Measurements from ENCODE around the gene GADL1.

The GADL1 gene

DNA sequence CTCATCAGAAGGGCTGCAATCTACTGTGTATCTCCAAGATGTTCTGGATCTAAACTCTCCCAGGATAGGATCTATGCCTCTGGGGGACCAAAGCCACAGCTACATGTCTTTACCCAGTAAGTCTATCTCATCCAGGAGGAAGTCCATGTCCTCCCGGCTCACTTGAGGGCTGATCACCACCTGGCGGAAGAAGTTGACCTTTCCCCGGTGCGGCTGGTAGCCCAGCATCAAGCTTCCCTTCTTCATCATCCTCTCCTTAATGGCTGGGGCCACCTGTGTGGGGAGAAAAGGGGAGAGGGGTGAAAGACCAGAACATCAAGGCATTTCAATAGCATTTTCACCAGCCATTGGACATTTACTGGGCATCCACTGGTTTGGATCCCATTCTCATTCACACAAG lies 166.3 kb downstream of the GADL1 start:
- no peak for DNase-seq (ENCODE audit: low read depth in 1 of 2, low spot score in 1 of 2)
- TF ChIP-seq GABPA (IDR thresholded peaks at IDR 0.05; ENCODE audit: low read depth) (no peak), POLR2AphosphoS5 (IDR thresholded peaks at IDR 0.05; ENCODE audit: low read depth) (no peak), SPI1 (IDR thresholded peaks at IDR 0.05; ENCODE audit: borderline replicate concordance, low read depth) (no peak)
- TF ChIP-seq, protein P1, sequence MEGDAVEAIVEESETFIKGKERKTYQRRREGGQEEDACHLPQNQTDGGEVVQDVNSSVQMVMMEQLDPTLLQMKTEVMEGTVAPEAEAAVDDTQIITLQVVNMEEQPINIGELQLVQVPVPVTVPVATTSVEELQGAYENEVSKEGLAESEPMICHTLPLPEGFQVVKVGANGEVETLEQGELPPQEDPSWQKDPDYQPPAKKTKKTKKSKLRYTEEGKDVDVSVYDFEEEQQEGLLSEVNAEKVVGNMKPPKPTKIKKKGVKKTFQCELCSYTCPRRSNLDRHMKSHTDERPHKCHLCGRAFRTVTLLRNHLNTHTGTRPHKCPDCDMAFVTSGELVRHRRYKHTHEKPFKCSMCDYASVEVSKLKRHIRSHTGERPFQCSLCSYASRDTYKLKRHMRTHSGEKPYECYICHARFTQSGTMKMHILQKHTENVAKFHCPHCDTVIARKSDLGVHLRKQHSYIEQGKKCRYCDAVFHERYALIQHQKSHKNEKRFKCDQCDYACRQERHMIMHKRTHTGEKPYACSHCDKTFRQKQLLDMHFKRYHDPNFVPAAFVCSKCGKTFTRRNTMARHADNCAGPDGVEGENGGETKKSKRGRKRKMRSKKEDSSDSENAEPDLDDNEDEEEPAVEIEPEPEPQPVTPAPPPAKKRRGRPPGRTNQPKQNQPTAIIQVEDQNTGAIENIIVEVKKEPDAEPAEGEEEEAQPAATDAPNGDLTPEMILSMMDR (IDR thresholded peaks at IDR 0.05; ENCODE audit: insufficient read depth, low read length) = no peak
- TF ChIP-seq, protein P2, sequence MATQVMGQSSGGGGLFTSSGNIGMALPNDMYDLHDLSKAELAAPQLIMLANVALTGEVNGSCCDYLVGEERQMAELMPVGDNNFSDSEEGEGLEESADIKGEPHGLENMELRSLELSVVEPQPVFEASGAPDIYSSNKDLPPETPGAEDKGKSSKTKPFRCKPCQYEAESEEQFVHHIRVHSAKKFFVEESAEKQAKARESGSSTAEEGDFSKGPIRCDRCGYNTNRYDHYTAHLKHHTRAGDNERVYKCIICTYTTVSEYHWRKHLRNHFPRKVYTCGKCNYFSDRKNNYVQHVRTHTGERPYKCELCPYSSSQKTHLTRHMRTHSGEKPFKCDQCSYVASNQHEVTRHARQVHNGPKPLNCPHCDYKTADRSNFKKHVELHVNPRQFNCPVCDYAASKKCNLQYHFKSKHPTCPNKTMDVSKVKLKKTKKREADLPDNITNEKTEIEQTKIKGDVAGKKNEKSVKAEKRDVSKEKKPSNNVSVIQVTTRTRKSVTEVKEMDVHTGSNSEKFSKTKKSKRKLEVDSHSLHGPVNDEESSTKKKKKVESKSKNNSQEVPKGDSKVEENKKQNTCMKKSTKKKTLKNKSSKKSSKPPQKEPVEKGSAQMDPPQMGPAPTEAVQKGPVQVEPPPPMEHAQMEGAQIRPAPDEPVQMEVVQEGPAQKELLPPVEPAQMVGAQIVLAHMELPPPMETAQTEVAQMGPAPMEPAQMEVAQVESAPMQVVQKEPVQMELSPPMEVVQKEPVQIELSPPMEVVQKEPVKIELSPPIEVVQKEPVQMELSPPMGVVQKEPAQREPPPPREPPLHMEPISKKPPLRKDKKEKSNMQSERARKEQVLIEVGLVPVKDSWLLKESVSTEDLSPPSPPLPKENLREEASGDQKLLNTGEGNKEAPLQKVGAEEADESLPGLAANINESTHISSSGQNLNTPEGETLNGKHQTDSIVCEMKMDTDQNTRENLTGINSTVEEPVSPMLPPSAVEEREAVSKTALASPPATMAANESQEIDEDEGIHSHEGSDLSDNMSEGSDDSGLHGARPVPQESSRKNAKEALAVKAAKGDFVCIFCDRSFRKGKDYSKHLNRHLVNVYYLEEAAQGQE (IDR thresholded peaks at IDR 0.05; ENCODE audit: insufficient replicate concordance, low read depth) = no peak
- H3K27ac ChIP-seq (replicated peaks) = no peak overlapping the region
- H3K27me3 ChIP-seq (ENCODE audit: insufficient read depth, poor library complexity, severe bottlenecking) = no peaks in the 10 kb centered on the region
- H3K4me3 ChIP-seq (replicated peaks; ENCODE audit: insufficient read depth, low read length) = no peak overlapping the region

GRCh38 chr3:30724863-30725262 lies 169.6 kb downstream of the GADL1 start:
- Histone ChIP-seq H3K27ac (replicated peaks) (no peak overlapping the region), H3K27me3 (ENCODE audit: insufficient read depth, poor library complexity, severe bottlenecking) (no peaks in the 10 kb centered on the region), H3K4me3 (replicated peaks; ENCODE audit: insufficient read depth, low read length) (no peak overlapping the region)
- TF ChIP-seq SPI1 (IDR thresholded peaks at IDR 0.05; ENCODE audit: borderline replicate concordance, low read depth) (no peak), GABPA (IDR thresholded peaks at IDR 0.05; ENCODE audit: low read depth) (no peak), POLR2AphosphoS5 (IDR thresholded peaks at IDR 0.05; ENCODE audit: low read depth) (no peak)
- TF ChIP-seq, protein P1 (IDR thresholded peaks at IDR 0.05; ENCODE audit: insufficient read depth, low read length) = no peak
- TF ChIP-seq, protein P2 (IDR thresholded peaks at IDR 0.05; ENCODE audit: insufficient replicate concordance, low read depth) = no peak
- DNase-seq (ENCODE audit: low read depth in 1 of 2, low spot score in 1 of 2) = no peak

- TF ChIP-seq, protein P2 (IDR thresholded peaks at IDR 0.05; ENCODE audit: insufficient replicate concordance, low read depth) = no peak
- TF ChIP-seq POLR2AphosphoS5 (IDR thresholded peaks at IDR 0.05; ENCODE audit: low read depth) (no peak), SPI1 (IDR thresholded peaks at IDR 0.05; ENCODE audit: borderline replicate concordance, low read depth) (no peak)
- no peak overlapping the region for H3K27ac ChIP-seq (replicated peaks)
- no peak overlapping the region for H3K4me3 ChIP-seq (replicated peaks; ENCODE audit: insufficient read depth, low read length)
- no peaks in the 10 kb centered on the region for H3K27me3 ChIP-seq (ENCODE audit: insufficient read depth, poor library complexity, severe bottlenecking)
- DNase-seq (ENCODE audit: low read depth in 1 of 2, low spot score in 1 of 2) = no peak
These were observed 171.2 kb downstream of the GADL1 start for GRCh38 chr3:30723211-30723610.

GRCh38 chr3:30721314-30721634 lies 173.2 kb downstream of the GADL1 start:
- Histone ChIP-seq H3K4me3 (replicated peaks; ENCODE audit: insufficient read depth, low read length) (no peak overlapping the region), H3K27me3 (ENCODE audit: insufficient read depth, poor library complexity, severe bottlenecking) (no peaks in the 10 kb centered on the region), H3K27ac (replicated peaks) (no peak overlapping the region)
- TF ChIP-seq SPI1 (IDR thresholded peaks at IDR 0.05; ENCODE audit: borderline replicate concordance, low read depth) (no peak), POLR2AphosphoS5 (IDR thresholded peaks at IDR 0.05; ENCODE audit: low read depth) (no peak)
- TF ChIP-seq, protein P1 (IDR thresholded peaks at IDR 0.05; ENCODE audit: insufficient read depth, low read length) = no peak
- DNase-seq (ENCODE audit: low read depth in 1 of 2, low spot score in 1 of 2) = no peak

Measured in HL-60 (cell line).